GM18909 (cell line): ENCODE results near the gene OLFML2A.

Experiments used
- ATAC-seq: cut with Tn5 transposase; IDR thresholded peaks from one replicate; pipeline ENCODE4 v1.9.1; 2021; ENCODE audit warnings: mild to moderate bottlenecking; ENCODE audit not compliant: unreplicated experiment, poor library complexity

Gene OLFML2A

DNA sequence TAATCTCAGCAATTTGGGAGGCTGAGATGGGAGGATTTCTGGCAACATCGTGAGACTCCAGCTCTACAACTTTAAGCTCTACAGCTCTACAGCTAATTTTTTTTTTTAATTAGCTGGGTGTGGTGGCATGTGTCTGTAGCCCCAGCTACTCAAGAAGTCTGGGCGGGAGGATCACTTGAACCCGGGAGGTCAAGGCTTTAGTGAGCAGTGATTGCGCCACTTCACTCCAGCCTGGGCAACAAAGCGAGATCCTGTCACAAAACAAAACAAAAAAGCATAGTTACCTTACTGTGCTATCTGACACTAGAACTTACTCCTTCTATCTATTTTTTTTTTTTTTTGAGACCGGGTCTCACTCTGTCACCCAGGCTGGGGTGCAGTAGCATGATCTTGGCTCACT lies 70.0 kb downstream of the OLFML2A start:
- no peak for ATAC-seq

DNA sequence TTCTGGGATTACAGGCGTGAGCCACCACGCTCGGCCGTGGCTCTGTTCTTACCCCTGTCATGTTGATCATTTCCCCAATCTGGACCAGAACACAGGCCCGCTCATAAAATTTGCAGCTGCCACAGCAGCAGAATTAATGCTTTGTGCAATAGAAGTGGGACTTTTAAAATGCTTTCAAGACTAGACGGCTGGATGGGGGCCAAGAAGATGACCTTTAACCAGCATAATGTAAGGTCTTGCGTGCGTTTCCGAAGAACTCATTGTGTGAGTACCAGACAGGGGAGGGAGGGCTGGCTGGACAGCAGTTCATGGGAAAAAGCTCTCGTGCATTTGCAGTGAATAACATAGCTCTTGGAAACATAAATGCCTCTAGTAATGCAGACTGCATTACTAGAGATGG lies 72.9 kb downstream of the OLFML2A start:
- ATAC-seq, result no peak

DNA sequence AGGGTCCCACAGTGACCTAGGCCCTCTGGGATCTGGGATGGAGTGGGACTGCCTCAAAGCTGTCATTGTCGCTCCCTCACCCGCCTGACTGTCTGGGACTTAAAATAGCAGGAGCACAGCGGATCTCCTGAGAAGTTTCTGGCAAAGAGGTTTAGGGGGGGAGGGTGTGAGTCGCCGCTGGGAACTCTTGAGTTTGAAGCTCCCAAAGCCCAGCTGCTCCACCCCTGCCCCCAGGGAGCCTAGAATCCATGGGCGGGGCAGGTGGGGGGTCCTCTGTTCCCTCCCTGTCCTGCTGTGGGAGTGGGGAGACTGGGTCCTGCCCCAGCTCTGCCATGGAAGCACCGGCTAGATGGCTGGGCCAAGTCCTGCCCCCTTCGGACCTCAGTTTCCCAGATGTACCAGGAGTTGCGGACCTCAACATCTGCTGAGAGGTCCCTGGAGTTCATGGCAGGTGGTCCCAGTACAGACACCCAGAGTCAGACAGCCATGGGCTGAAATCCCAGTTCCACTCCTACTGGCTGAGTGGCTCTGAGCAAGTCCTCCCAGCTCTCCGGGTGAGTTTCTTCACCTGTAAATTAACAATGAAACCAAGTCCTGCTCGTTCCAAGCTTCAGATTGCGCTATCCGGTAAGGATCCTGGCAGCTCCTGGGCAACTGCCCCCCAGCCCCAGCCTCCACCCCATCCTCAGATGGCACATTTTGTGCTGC lies 75.3 kb downstream of the OLFML2A start:
- ATAC-seq, result no peak

DNA sequence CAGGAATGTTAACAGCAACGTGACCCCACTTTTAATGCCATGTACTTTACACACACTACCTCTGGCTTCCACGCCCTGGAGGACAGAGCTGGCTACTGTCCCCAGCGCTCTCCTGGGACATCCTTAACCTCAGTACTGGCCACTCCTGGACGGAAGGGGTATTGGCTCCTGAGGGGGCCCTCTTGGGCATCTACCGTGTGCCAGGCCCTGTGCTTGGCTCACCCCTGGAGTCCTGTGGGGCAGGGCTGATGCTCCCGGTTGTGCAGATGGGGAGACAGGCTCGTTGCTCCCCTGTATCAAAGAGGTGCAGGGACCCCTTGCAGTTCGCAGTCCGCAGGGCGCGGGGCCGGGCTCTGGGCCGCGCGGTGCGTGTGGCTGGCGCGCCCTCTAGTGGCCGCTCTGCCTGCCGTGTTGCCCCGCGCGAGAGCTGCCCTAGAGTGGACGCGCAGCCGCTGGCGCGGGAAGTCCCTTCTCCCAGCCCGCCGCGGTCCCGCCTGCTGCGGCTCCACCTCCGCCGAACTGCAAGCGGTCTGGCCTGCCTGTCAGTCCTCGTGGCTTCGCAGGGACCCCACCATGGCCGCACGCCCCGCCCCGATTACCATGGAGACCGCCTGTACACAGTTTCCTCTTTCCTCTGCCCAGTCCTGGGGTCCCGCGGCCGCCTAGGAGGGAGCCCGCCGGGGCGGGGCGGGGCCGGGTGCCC lies 76.0 kb downstream of the OLFML2A start, which contains the start of gene WDR38:
WDR38 (plus strand) TSS at position 632 of the 703 bp plus-strand sequence. CDS start 72 bp downstream, outside the sequence.
- ATAC-seq, result peak; percentile 75

DNA sequence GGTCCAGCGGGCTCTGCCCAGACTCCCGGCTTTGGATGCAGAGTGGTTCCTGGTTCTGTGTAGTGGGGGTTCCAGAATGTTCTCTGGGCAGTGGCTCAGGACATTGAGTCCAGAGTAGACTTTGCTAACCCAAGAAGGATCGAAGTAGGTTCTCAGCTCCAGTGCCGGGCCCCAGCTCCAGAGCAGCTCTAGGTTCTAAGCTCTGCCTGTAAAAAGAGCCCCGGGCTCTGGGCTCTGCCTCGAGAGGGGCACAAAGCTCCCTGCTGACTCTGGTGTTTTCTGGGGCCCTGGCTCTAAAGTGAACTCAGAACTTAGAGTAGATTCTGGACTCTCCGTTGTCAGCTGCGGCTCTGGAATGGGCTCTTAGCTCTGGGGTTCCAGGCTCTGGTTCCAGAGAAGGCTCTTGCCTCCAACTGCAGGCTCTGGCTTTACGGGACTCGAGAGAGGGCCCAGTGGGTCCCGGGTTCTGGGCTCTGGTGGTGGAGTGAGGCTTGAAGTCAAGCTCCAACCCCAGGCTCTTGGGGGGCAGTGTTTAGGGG lies 76.7 kb downstream of the OLFML2A start:
- no peak for ATAC-seq

DNA sequence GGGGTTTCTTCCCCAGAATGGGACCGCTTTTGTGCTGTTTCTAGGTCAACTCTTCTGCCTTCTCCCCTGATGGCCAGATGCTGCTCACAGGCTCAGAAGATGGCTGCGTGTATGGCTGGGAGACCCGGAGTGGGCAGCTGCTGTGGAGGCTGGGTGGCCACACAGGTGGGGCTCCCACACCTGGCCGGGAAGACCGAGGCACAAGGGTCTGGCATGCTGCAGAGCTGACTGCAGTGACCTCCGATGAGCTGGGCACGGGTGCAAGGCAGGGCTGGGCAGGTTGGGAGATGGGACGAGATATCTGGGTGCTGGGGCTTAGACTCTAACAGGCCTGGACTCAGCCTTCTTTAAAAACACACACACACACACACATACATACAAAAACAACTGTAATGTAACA lies 77.2 kb downstream of the OLFML2A start:
- ATAC-seq, result no peak

DNA sequence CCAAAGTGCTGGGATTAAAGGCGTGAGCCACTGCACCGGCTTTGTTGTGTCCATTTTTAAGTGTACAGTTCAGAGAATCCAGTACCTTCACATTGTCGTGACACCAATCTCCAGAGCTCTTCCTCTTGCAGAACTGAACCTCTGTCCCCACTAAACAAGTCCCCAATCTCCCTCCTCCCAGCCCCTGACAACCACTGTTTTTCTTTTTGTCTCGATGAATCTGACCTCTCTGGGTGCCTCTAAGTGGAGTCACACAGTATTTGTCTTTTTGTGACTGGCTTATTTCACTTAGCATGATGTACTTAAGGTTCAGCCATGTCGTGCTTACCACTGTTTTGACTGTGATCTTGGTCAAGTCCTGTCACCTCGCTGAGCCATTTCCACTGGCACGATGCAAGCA lies 77.9 kb downstream of the OLFML2A start:
- no peak for ATAC-seq

DNA sequence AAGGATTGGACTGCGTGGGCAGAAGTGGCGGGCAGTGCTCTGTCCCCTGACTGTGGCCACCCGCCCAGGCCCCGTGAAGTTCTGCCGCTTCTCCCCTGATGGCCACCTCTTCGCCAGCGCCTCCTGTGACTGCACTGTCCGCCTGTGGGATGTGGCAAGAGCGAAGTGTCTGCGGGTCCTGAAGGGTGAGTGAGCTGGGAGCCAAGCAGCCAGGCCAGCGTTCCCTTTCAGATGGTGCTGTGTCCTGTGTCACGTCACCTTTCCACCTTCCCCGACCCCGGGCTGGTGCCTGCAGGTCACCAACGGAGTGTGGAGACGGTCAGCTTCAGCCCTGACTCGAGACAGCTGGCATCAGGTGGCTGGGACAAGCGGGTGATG lies 78.6 kb downstream of the OLFML2A start:
- no peak for ATAC-seq

DNA sequence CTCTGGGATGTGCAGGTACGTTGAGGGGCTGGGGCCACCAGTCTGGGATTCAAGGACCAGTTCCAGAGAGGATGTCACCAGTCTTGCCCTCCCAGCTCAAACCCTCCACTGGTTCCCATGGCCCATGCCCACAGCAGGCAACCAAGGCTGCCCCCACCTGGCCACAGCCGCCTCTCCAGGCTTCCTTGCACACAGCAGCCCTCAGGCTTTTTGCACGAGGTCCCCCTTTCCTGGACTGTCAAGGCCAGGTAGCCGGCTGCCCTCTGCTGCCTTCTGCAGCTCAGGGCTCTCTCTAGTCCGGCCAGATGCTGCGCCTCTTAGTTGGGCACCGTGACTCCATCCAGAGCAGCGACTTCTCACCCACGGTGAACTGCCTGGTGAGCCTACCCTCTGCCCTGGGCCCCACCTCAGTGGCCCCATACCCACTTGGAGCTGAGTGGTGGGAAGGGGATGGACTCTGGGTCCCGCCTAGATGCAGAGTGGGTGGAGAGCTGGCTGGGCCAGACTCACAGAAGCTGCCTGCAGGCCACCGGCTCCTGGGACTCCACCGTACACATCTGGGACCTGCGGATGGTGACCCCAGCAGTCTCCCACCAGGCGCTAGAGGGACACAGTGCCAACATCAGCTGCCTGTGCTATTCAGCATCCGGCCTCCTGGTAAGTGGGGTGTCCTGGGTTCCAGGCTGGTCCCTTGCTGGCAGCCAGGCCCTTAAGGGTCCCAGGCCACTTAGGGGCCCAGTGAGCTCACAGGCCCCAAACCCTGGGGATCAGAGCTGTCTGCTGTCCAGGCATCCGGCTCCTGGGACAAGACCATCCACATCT lies 79.2 kb downstream of the OLFML2A start:
- ATAC-seq, result no peak

DNA sequence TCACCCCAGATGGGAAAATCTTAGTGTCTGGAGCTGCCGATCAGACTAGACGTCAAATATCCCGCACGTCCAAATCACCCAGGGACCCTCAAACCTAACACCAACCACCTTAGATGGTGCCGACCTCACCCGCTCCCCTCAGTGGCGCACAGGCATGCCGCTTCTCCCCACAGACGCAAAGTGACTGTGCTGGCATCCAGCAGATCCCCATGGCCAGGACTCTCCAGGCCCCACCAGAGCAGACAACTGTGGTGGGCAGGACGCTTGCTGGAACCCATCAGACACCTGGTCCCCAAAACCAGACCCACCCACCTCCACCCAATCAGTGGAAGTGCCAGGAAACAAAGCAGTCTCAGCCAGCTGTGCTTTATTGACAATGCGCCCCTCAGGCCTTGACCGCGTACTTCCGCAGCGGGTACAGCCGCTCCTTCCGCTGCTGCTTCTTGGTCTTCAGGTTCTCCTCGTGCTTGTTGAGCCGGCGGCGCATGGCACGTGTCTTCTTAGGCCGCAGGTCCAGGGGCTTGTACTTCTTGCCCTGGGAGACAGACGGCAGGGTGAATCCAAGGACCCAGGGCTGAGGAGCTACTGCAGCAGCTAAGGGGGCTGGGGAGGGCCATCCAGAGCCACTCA lies 80.7 kb downstream of the OLFML2A start:
- ATAC-seq, result no peak

DNA sequence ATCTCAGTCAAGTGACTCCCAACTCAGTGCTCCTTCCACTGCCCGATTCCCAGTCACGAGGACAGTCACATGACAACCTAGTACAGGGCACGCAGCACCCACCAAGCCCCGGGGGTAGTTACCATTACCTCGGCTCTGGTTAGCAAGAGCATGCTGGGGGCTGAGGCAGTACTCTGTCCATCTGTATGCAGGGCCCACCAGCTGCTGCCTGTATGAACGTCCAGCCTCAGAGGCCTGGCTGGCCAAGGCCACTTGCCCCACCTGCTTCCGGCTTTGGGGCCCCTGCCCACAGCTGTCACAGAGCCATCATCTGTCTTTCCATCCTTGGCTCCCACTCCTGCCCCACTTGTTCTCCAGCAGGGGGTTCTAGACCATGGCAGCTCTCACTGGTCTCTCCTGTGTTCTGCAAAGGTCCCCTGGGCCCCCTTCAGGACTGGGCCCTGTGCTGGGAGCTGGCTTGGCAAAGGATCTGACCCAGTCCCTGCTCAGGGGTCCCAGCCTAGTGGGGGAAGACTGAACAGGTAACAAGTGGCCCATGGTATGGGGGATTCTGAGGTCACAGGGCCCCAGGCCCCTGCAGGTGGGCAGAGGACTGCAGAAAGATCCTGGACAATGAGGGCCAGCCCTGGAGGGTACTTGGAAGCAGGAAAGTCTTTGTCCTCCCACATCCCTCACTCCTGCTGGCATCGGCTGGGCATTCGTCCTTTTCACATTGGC lies 81.6 kb downstream of the OLFML2A start:
- ATAC-seq, result no peak

DNA sequence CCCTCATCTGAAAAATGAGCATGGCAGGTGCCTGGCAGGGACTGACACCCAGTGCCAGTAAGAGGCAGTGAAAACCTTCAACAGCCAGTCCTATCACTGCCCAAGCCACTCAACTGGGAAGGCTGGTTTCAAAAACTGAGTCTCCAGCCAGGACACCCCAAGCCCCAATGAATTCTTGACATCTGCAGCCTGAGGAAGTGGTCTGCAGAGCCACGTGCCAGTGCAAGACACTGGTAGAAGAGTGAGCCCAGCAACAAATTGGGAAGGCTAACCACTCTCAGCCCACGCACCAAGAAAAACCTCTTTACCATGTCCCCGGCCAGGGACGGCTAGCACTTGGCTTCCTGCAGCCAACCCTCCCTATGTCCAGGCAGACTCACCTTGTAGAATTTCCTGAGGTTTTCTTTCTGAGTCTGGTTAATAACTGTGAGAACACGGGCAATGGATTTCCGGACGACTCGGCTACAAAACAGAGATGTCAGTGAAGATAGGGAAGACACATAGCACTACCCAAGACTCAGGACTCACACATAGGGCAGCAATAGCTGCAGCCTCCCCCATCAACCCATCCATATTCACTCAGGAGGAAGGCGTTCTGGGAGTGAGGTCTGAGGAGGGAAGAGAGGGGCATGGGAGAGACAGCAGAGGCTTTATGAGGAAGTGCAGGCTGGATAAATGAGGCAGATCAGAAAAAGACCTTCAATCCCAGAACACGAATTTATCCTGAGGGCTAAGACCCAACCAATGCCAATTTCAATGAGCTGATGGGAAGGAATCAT lies 83.1 kb downstream of the OLFML2A start:
- ATAC-seq, result no peak

DNA sequence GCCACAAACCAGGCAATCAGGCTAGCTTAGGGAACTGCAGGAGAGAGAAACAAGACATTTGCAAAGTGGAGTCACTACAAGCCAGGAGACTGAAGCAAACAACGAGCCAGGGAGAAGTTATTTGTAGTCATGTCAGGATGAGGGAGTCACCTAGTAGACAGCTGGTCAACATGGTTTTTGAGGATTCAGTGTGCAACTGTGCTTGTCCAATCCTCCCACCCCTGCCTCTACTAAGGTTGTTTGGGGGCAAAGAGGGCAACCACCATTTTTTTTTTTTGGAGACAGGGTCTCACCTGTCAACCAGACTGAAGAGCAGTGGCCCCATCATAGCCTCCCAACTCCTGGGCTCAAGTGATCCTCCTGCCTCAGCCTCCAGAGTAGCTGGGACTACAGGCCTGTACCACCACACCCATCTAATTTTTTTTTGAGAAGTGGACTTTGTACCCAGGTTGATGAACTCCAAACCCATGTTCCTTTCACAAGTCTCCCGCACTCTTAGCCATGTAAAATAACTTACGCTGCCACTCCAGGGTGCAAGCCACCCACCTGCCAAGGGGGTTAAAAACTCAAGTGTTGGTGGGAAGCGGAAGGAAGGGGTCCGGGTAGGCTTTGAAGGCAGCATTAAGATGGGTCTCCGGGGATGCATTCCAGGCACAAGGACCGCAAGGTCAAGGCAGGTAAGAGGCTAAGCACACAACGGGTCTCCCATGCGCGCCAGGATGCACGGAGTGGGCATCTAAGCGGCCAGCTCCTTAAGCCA lies 83.8 kb downstream of the OLFML2A start:
- no peak for ATAC-seq

DNA sequence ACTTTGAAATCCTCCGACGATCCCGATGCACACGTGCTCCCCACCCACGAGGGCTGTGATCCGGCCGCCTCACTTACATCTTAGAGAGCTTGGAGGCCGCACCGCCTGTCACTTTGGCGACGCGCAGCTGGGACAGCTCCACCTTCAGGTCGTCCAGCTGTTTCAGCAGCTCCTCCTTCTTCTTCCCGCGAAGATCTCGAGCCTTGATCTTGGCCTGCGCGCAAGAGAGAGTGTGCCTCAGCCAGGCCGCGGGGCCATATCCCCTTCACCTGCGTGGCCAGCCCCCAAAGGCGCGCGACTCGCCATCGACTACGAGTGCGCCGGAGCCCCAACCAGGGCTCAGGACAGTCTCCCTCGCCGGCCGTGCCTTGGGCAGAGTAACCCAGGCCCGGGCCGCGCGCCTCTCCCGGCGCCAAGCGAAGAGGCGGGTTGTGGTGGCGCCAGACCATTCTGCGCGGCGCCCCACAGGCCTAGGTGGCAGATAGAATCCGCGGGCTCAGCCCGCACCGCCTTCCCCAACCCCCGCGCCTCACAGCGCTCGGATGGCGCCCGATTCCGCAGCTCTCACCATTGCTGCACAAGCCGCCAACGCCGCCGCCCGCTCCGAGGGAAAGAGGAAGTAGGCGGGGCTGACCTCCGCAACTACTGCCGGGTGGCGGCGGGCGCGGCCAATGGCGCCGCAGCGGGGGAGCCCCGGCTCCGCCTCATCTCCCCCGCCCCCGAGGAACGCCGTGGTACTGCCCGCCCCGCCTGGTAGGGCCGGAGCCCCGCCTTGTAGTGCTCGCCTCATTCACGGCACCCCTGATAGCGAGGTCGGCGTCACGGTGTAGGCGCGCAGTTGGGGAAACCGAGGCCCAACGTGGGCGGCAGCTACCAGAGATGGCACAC lies 84.7 kb downstream of the OLFML2A start, which contains the start of the genes ARPC5L and RPL35:
ARPC5L (plus strand) TSS at position 789 of the 888 bp plus-strand sequence. CDS start 7,161 bp downstream, outside the sequence.
RPL35 (minus strand) TSS at position 616 of the 888 bp plus-strand sequence; CDS start at position 571, 45 bp downstream.
- peak; percentile 90 for ATAC-seq

DNA sequence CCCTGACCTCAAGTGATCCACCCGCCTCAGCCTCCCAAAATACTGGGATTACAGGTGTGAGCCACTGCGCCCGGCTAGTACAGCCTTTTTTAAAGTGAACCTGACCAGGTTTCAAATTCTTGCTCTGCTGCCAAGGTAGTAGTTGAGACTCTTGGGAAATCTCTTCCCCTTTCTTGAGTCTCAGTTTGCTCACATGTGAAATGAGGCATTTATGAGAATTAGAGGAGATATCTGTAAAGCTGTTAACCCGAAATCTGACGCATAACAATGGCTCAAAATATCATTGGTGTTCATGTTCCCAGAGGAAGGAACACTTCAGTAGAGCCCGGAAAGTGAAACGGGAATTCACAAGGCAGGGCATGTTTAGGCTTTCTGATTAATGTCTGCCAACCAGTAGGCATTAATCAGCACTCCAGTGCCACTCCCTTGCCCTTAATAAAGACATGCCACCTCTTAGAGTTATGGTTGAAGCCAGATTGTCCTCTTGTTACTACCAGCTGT lies 86.5 kb downstream of the OLFML2A start:
- no peak for ATAC-seq
